CD4-positive, alpha-beta T cell (primary cell): Measurements from ENCODE around the gene ATP6V1G2. TPM values are rescaled to one million over a fixed set of nuclear protein-coding genes. Genes with fewer than 3 reads are reported as not detected.
A peak's percentile ranks its signal among the peaks of the same experiment; 100 is the strongest.

ENCODE experiments used
- ATAC-seq: fragments of 200-7000 bp; cut with Tn5 transposase; one replicate; pipeline ENCODE4 v1.10.0; 2022; ENCODE audit warnings: mild to moderate bottlenecking; ENCODE audit not compliant: poor library complexity
- CTCF ChIA-PET: fragments of 350-600 bp; sonication (Branson Sonifier 250); formaldehyde crosslinking; loops from one replicate; lab custom pipeline; 2021; ENCODE audit warnings: antibody characterized with exemption, inconsistent platforms; lab: Charles Lee
- POLR2A ChIA-PET: fragments of 350-600 bp; sonication (Branson Sonifier 250); formaldehyde crosslinking; loops from one replicate; lab custom pipeline; 2021; ENCODE audit warnings: antibody characterized with exemption, inconsistent platforms; lab: Charles Lee
- DNase-seq, 14 experiments: peaks; one replicate each; pipeline ENCODE4 v3.0.0-alpha.2; 2013 to 2020; ENCODE audit warnings: mixed read lengths in 2 of 14
- H3K27ac ChIP-seq, 2 donors: one replicate each; pipeline versions ENCODE4 v1.5.1 to v1.7.0; 2013; ENCODE audit warnings: low read length in 2 of 2, low read depth in 1 of 2, mild to moderate bottlenecking in 1 of 2
- H3K27me3 ChIP-seq, 2 experiments: 1 replicate in 1 of 2; 2 replicates in 1 of 2; pipeline versions ENCODE4 v1.6.1 to v1.7.0; 2013; ENCODE audit warnings: low read length in 2 of 2, control low read depth in 1 of 2, mild to moderate bottlenecking in 1 of 2, moderate library complexity in 1 of 2; ENCODE audit not compliant: insufficient read depth in 2 of 2, control insufficient read depth in 1 of 2
- H3K36me3 ChIP-seq: one replicate; pipeline ENCODE4 v1.6.1; 2013; ENCODE audit warnings: low read length, control low read depth; ENCODE audit not compliant: insufficient read depth
- H3K4me1 ChIP-seq: one replicate; pipeline ENCODE4 v1.6.1; 2013; ENCODE audit warnings: low read length, control low read depth; ENCODE audit not compliant: insufficient read depth
- H3K4me3 ChIP-seq: one replicate; pipeline ENCODE4 v1.5.1; 2013; ENCODE audit warnings: mild to moderate bottlenecking, low read length, moderate library complexity
- H3K9me3 ChIP-seq, 2 experiments: 1 replicate in 1 of 2; 2 replicates in 1 of 2; pipeline versions ENCODE4 v1.6.1 to v1.7.0; 2013; ENCODE audit warnings: low read length in 2 of 2, mild to moderate bottlenecking in 2 of 2, control low read depth in 1 of 2, moderate library complexity in 1 of 2; ENCODE audit not compliant: control insufficient read depth in 1 of 2, insufficient read depth in 1 of 2
- H3K27ac Mint-ChIP-seq: one replicate; pipeline ENCODE4 v1.8.0; 2020; ENCODE audit warnings: mixed read lengths
- H3K27me3 Mint-ChIP-seq: one replicate; pipeline ENCODE4 v1.8.0; 2021; ENCODE audit warnings: mixed read lengths
- H3K36me3 Mint-ChIP-seq: one replicate; pipeline ENCODE4 v1.8.0; 2021; ENCODE audit warnings: low read depth, mixed read lengths
- H3K4me1 Mint-ChIP-seq: one replicate; pipeline ENCODE4 v1.8.0; 2021; ENCODE audit warnings: low read depth, mixed read lengths
- H3K4me3 Mint-ChIP-seq: one replicate; pipeline ENCODE4 v1.8.0; 2020; ENCODE audit warnings: mild to moderate bottlenecking, mixed read lengths
- H3K9me3 Mint-ChIP-seq: one replicate; pipeline ENCODE4 v1.8.0; 2020; ENCODE audit warnings: mixed read lengths
- intact Hi-C, 2 experiments: fragments of 100-400 bp; cut with DNase I in 1 of 2; cut with micrococcal nuclease in 1 of 2; formaldehyde crosslinking; loops; one replicate each; pipeline versions ENCODE4 v1.15.1 to v1.9.0; 2023 to 2025; cut with DNase I, micrococcal nuclease
- total RNA-seq, 174 experiments: library from RNA in 2 of 174; stranded (reverse) in 2 of 174; gene quantifications; one replicate each; pipeline ENCODE4 v1.2.3 and lab custom pipeline; 2021 to 2026
- TF ChIP-seq, protein P1 (sequence below): fragments of 200-600 bp; IDR thresholded peaks from one replicate; pipeline ENCODE4 v1.8.0; 2022; ENCODE audit warnings: antibody characterized with exemption, mild to moderate bottlenecking

Gene ATP6V1G2
- total RNA-seq, 2 experiments from 2014 or later: 2.6 to 3.3 TPM

DNA sequence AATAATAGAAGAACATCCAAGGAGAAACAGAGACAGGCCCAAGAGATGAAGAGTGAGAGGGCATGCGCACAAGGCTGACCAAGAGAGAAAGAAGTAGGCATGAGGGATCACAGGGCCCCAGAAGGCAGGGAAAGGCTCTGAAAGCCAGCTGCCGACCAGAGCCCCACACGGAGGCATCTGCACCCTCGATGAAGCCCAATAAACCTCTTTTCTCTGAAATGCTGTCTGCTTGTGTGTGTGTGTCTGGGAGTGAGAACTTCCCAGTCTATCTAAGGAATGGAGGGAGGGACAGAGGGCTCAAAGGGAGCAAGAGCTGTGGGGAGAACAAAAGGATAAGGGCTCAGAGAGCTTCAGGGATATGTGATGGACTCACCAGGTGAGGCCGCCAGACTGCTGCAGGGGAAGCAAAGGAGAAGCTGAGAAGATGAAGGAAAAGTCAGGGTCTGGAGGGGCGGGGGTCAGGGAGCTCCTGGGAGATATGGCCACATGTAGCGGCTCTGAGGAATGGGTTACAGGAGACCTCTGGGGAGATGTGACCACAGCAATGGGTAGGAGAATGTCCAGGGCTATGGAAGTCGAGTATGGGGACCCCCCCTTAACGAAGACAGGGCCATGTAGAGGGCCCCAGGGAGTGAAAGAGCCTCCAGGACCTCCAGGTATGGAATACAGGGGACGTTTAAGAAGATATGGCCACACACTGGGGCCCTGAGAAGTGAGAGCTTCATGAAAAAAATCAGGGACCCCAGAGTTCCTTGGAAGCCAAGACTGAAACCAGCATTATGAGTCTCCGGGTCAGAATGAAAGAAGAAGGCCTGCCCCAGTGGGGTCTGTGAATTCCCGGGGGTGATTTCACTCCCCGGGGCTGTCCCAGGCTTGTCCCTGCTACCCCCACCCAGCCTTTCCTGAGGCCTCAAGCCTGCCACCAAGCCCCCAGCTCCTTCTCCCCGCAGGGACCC is 28.0 kb upstream of the ATP6V1G2 start:
- POLR2A ChIA-PET: interaction anchor here (0.8 to 34.9 kb wide), 6 partner anchors 3 to 241 kb away, joined by 3 to 1160 read pairs (median 131); partner anchors contain the start of genes ATP6V1G2, BAG6, DDX39B and HSPA1A
- no peaks in the 10 kb centered on the region for H3K9me3 ChIP-seq
- H3K27ac ChIP-seq: peak overlapping the region; percentile 84 to 87
- Mint-ChIP-seq H3K36me3 (peaks cover 42% of the 10 kb centered on the region), H3K4me1 (peaks cover 95% of the 10 kb centered on the region), H3K27me3 (no peaks in the 10 kb centered on the region), H3K9me3 (no peaks in the 10 kb centered on the region), H3K27ac (peak overlapping the region; percentile 95), H3K4me3 (peak overlapping the region; percentile 95)
- ATAC-seq (no peak), DNase-seq (no peak)
- peak overlapping the region; percentile 75 for H3K4me3 ChIP-seq
- no peaks in the 10 kb centered on the region for H3K27me3 ChIP-seq
- CTCF ChIA-PET: interaction anchor here (1.3 to 16.9 kb wide), 3 partner anchors 18 to 25 kb away, joined by 4 to 353 read pairs (median 169); partner anchors contain the start of genes ATP6V1G2, NCR3 and NFKBIL1
- TF ChIP-seq, protein P1, sequence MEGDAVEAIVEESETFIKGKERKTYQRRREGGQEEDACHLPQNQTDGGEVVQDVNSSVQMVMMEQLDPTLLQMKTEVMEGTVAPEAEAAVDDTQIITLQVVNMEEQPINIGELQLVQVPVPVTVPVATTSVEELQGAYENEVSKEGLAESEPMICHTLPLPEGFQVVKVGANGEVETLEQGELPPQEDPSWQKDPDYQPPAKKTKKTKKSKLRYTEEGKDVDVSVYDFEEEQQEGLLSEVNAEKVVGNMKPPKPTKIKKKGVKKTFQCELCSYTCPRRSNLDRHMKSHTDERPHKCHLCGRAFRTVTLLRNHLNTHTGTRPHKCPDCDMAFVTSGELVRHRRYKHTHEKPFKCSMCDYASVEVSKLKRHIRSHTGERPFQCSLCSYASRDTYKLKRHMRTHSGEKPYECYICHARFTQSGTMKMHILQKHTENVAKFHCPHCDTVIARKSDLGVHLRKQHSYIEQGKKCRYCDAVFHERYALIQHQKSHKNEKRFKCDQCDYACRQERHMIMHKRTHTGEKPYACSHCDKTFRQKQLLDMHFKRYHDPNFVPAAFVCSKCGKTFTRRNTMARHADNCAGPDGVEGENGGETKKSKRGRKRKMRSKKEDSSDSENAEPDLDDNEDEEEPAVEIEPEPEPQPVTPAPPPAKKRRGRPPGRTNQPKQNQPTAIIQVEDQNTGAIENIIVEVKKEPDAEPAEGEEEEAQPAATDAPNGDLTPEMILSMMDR: no peak
- H3K4me1 ChIP-seq: peaks cover 96% of the 10 kb centered on the region
- peaks cover 23% of the 10 kb centered on the region for H3K36me3 ChIP-seq
- intact Hi-C loops: no loop called here

DNA sequence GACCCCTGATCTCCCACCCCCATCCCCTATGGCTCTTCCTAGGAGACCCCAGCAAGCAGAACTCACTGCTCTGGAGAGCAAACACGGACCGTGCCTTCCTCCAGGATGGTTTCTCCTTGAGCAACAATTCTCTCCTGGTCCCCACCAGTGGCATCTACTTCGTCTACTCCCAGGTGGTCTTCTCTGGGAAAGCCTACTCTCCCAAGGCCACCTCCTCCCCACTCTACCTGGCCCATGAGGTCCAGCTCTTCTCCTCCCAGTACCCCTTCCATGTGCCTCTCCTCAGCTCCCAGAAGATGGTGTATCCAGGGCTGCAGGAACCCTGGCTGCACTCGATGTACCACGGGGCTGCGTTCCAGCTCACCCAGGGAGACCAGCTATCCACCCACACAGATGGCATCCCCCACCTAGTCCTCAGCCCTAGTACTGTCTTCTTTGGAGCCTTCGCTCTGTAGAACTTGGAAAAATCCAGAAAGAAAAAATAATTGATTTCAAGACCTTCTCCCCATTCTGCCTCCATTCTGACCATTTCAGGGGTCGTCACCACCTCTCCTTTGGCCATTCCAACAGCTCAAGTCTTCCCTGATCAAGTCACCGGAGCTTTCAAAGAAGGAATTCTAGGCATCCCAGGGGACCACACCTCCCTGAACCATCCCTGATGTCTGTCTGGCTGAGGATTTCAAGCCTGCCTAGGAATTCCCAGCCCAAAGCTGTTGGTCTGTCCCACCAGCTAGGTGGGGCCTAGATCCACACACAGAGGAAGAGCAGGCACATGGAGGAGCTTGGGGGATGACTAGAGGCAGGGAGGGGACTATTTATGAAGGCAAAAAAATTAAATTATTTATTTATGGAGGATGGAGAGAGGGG is 27.1 kb upstream of the ATP6V1G2 start:
- H3K4me3 ChIP-seq: no peak overlapping the region
- H3K9me3 ChIP-seq: no peaks in the 10 kb centered on the region
- POLR2A ChIA-PET: interaction anchor here (1.0 to 34.9 kb wide), 5 partner anchors 2 to 262 kb away, joined by 3 to 1160 read pairs (median 220); partner anchors contain the start of genes ATP6V1G2, DDX39B, LST1 and LTA
- Mint-ChIP-seq H3K4me3 (peak overlapping the region; percentile 95), H3K9me3 (no peaks in the 10 kb centered on the region), H3K4me1 (peaks cover 95% of the 10 kb centered on the region), H3K36me3 (peaks cover 36% of the 10 kb centered on the region), H3K27me3 (no peaks in the 10 kb centered on the region), H3K27ac (peak overlapping the region; percentile 95)
- H3K27me3 ChIP-seq: no peaks in the 10 kb centered on the region
- H3K27ac ChIP-seq: peak overlapping the region; percentile 84 to 87
- CTCF ChIA-PET: interaction anchor here (1.7 to 16.9 kb wide), 3 partner anchors 7 to 24 kb away, joined by 4 to 353 read pairs (median 169); partner anchors contain the start of genes ATP6V1G2, NCR3 and NFKBIL1
- intact Hi-C loops: loop anchor here in 1 of 2 experiments (2.0 kb wide), 1 partner anchor 15 kb away; no protein-coding TSS in a partner anchor
- TF ChIP-seq, protein P1: no peak
- DNase-seq: no peak
- peaks cover 18% of the 10 kb centered on the region for H3K36me3 ChIP-seq
- peaks cover 96% of the 10 kb centered on the region for H3K4me1 ChIP-seq
- no peak for ATAC-seq
